ENCODE results near the gene IGFBP2. TPM values are rescaled to one million over a fixed set of nuclear protein-coding genes. Genes with fewer than 3 reads are reported as not detected.

The IGFBP2 gene
- total and polyA plus RNA-seq, 2 of the 13 experiments (the other 11 are each of a cell fraction or from before 2014, with no cell fraction given), result 2.0 to 5.8 TPM

DNA sequence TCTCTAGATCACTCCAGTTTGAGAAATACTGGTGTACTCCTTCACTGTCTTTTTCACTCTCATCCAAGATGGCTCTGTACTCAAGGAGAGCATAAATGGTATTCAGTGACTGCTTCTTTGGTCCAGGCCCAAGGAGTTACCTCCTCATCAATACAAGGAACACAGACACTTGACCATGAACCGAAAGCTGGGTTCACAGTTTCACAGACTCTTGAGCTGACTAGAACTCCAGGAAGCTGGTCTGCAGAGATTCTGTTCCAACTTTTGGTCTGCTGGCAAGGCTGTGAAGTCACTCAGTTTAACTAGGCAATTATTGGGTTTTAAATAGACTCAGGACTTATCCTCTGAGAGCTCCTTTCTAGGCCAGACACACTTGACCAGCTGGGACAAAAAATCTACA is 69.5 kb downstream of the IGFBP2 start (continued):
- TF ChIP-seq, protein P1, sequence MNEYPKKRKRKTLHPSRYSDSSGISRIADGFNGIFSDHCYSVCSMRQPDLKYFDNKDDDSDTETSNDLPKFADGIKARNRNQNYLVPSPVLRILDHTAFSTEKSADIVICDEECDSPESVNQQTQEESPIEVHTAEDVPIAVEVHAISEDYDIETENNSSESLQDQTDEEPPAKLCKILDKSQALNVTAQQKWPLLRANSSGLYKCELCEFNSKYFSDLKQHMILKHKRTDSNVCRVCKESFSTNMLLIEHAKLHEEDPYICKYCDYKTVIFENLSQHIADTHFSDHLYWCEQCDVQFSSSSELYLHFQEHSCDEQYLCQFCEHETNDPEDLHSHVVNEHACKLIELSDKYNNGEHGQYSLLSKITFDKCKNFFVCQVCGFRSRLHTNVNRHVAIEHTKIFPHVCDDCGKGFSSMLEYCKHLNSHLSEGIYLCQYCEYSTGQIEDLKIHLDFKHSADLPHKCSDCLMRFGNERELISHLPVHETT (CRISPR knock-in tag; conservative IDR thresholded peaks at IDR 0.05), result no peak
- TF ChIP-seq ZSCAN20 (CRISPR knock-in tag; IDR thresholded peaks at IDR 0.05; ENCODE audit: borderline replicate concordance), result no peak
- no peak for TF ChIP-seq ARNTL (CRISPR knock-in tag; IDR thresholded peaks at IDR 0.05)
- no peak for TF ChIP-seq ZNF180 (CRISPR knock-in tag; IDR thresholded peaks at IDR 0.05; ENCODE audit: borderline replicate concordance, low read depth)
- TF ChIP-seq HDAC1 (CRISPR knock-in tag; IDR thresholded peaks at IDR 0.05), result no peak
- TF ChIP-seq, protein P2, sequence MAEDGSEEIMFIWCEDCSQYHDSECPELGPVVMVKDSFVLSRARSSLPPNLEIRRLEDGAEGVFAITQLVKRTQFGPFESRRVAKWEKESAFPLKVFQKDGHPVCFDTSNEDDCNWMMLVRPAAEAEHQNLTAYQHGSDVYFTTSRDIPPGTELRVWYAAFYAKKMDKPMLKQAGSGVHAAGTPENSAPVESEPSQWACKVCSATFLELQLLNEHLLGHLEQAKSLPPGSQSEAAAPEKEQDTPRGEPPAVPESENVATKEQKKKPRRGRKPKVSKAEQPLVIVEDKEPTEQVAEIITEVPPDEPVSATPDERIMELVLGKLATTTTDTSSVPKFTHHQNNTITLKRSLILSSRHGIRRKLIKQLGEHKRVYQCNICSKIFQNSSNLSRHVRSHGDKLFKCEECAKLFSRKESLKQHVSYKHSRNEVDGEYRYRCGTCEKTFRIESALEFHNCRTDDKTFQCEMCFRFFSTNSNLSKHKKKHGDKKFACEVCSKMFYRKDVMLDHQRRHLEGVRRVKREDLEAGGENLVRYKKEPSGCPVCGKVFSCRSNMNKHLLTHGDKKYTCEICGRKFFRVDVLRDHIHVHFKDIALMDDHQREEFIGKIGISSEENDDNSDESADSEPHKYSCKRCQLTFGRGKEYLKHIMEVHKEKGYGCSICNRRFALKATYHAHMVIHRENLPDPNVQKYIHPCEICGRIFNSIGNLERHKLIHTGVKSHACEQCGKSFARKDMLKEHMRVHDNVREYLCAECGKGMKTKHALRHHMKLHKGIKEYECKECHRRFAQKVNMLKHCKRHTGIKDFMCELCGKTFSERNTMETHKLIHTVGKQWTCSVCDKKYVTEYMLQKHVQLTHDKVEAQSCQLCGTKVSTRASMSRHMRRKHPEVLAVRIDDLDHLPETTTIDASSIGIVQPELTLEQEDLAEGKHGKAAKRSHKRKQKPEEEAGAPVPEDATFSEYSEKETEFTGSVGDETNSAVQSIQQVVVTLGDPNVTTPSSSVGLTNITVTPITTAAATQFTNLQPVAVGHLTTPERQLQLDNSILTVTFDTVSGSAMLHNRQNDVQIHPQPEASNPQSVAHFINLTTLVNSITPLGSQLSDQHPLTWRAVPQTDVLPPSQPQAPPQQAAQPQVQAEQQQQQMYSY (CRISPR knock-in tag; IDR thresholded peaks at IDR 0.05), result no peak
- TF ChIP-seq ZNF841 (CRISPR knock-in tag; IDR thresholded peaks at IDR 0.05; ENCODE audit: borderline replicate concordance), result no peak

DNA sequence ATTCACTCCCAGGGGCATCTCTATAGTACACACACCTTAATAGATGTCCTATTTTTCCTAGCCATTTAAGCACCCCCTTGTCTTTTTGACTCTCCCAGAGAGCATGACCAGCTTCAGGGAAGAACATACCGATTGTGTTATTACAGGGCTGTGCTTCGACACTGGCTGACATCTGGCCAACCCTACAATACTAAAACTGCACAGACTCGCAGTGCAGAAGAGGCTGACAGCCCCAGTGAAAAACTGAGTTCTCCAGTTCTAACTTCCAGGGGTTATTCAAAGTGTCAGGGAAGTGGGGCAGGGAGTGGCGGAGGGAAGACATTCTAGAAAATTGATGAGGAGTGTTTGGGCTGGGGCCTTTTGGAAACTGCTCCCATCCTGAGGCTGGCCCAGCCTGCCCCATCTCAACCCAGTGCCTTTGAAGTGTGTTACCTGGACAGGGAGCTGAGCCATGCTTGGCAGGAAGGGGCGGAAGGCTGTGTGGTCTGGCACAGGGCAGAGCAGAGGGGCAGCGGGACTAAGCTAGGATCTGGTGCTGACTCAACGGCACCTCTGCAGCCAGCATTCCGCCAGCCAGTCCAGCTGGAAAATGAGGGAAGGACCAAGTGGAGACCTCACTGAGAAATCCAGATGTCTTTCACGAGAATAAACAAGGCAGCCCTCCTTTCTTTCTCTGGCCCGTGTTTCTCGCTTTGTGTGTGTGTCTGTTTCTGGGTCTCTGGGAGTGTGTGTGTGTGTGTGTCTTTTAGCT is 77.5 kb downstream of the IGFBP2 start:
- no peak overlapping the region for H3K27ac ChIP-seq (ENCODE audit: extremely low read length, insufficient read depth, low read length)
- BruUV-seq (replicated peaks), result no TSS peak
- intact Hi-C loops (cut with micrococcal nuclease; ENCODE audit: unreplicated experiment) (no loop called here), in situ Hi-C loops (cut with HindIII; ENCODE audit: extremely low pct_ligation_motif_present, low pct_unique_long_range_greater_than_20kb) (no loop called here)
- no peaks in the 10 kb centered on the region for H3K4me1 ChIP-seq (ENCODE audit: insufficient read depth, low read length)
- ATAC-seq (no peak), FAIRE-seq (no peak), DNase-seq (ENCODE audit: low spot score) (no peak)
- no peak overlapping the region for H3K9ac ChIP-seq (ENCODE audit: insufficient read depth, low read depth, low read length)
- no peak overlapping the region for H2AFZ ChIP-seq (ENCODE audit: low read length)
- no peaks in the 10 kb centered on the region for H4K20me1 ChIP-seq (ENCODE audit: insufficient read depth, low read length)
- WGBS (ENCODE audit: low lambda C conversion rate), result 51% methylated on average over 11 of the region's 11 CpGs
- H3K27me3 ChIP-seq (ENCODE audit: control insufficient read depth in 1 of 2, insufficient read depth in 2 of 2, low read length in 2 of 2), result peaks cover 2 to 32% of the 10 kb centered on the region in 2 experiments; a peak in 4 of 5 replicates
- H3K36me3 ChIP-seq (replicated peaks in 1 of 2; ENCODE audit: control insufficient read depth in 1 of 2, insufficient read depth in 2 of 2, low read length in 2 of 2), result no peaks in the 10 kb centered on the region
- ChIA-PET CTCF (ENCODE audit: low intra/inter-chr PET ratio, low total read pairs) (no interaction called here), POLR2A (no interaction called here)
- H3K9me3 ChIP-seq (ENCODE audit: low read length), result no peaks in the 10 kb centered on the region
- H3K4me2 ChIP-seq (ENCODE audit: low read depth, low read length), result no peak overlapping the region
- no peaks in the 10 kb centered on the region for H3K79me2 ChIP-seq (ENCODE audit: insufficient read depth, low read length)
- H3K4me3 ChIP-seq (replicated peaks in 1 of 3; ENCODE audit: insufficient read depth in 1 of 3, low read depth in 2 of 3, low read length in 3 of 3), result no peak overlapping the region
- TF ChIP-seq, protein P3, sequence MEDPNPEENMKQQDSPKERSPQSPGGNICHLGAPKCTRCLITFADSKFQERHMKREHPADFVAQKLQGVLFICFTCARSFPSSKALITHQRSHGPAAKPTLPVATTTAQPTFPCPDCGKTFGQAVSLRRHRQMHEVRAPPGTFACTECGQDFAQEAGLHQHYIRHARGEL (CRISPR knock-in tag; IDR thresholded peaks at IDR 0.05), result no peak
- no peak for TF ChIP-seq SIX4 (CRISPR knock-in tag; IDR thresholded peaks at IDR 0.05)
- TF ChIP-seq, protein P4, sequence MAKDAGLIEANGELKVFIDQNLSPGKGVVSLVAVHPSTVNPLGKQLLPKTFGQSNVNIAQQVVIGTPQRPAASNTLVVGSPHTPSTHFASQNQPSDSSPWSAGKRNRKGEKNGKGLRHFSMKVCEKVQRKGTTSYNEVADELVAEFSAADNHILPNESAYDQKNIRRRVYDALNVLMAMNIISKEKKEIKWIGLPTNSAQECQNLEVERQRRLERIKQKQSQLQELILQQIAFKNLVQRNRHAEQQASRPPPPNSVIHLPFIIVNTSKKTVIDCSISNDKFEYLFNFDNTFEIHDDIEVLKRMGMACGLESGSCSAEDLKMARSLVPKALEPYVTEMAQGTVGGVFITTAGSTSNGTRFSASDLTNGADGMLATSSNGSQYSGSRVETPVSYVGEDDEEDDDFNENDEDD (CRISPR knock-in tag; IDR thresholded peaks at IDR 0.05; ENCODE audit: borderline replicate concordance), result no peak
- no peak for TF ChIP-seq HNRNPUL1 (IDR thresholded peaks at IDR 0.05; ENCODE audit: low read depth, low read length)
- TF ChIP-seq HHEX (CRISPR knock-in tag; IDR thresholded peaks at IDR 0.05), result no peak
- no peak for TF ChIP-seq TBX2 (CRISPR knock-in tag; IDR thresholded peaks at IDR 0.05; ENCODE audit: borderline replicate concordance)
- TF ChIP-seq ZNF124 (CRISPR knock-in tag; IDR thresholded peaks at IDR 0.05), result no peak
- no peak for TF ChIP-seq ZSCAN29 (CRISPR knock-in tag; conservative IDR thresholded peaks at IDR 0.05)
- no peak for TF ChIP-seq RCOR2 (CRISPR knock-in tag; IDR thresholded peaks at IDR 0.05)
- TF ChIP-seq KLF11 (CRISPR knock-in tag; IDR thresholded peaks at IDR 0.05), result no peak
